Retinal pigment epithelial cell (primary cell): ENCODE results near the gene TTLL5.
"Not testable (repeated sequence)": the region's sequence is repeated elsewhere in the genome, so short reads cannot be mapped to it uniquely, and the experiment has no call there.

Experiments used
- DNase-seq: peaks from one replicate; pipeline ENCODE4 v3.0.0-alpha.2; 2010; ENCODE audit warnings: low read depth
- H3K4me3 ChIP-seq: 2 replicates; pipeline ENCODE4 v1.5.1; 2011; ENCODE audit warnings: mild to moderate bottlenecking, low read length, control low read depth, moderate library complexity
- TF ChIP-seq, protein P1 (sequence below): conservative IDR thresholded peaks from 2 replicates; pipeline ENCODE4 v1.5.1; 2011; ENCODE audit warnings: low read depth, low read length, control low read depth, inconsistent platforms

Gene TTLL5

DNA sequence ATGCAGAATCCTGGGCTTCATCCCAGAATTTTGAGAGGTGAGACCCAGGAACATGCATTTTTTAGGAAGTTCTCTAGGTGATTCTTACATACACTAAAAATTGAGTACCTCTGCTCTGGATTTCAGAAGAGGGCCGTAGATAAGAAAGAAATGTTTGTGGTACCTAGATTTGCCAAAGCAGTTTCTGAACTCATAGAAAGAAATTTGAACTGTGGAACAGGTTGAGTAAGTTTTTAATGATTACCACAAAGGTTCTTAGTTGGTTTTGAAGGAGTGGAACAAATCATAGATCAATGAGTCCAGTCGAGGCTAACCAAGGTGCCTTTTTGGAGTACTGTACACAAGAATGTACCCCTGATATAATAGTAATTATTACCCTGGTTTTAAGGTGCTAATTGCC, 24.9 kb downstream of the TTLL5 start:
- TF ChIP-seq, protein P1, sequence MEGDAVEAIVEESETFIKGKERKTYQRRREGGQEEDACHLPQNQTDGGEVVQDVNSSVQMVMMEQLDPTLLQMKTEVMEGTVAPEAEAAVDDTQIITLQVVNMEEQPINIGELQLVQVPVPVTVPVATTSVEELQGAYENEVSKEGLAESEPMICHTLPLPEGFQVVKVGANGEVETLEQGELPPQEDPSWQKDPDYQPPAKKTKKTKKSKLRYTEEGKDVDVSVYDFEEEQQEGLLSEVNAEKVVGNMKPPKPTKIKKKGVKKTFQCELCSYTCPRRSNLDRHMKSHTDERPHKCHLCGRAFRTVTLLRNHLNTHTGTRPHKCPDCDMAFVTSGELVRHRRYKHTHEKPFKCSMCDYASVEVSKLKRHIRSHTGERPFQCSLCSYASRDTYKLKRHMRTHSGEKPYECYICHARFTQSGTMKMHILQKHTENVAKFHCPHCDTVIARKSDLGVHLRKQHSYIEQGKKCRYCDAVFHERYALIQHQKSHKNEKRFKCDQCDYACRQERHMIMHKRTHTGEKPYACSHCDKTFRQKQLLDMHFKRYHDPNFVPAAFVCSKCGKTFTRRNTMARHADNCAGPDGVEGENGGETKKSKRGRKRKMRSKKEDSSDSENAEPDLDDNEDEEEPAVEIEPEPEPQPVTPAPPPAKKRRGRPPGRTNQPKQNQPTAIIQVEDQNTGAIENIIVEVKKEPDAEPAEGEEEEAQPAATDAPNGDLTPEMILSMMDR, result no peak
- no peak overlapping the region for H3K4me3 ChIP-seq
- DNase-seq, result no peak

DNA sequence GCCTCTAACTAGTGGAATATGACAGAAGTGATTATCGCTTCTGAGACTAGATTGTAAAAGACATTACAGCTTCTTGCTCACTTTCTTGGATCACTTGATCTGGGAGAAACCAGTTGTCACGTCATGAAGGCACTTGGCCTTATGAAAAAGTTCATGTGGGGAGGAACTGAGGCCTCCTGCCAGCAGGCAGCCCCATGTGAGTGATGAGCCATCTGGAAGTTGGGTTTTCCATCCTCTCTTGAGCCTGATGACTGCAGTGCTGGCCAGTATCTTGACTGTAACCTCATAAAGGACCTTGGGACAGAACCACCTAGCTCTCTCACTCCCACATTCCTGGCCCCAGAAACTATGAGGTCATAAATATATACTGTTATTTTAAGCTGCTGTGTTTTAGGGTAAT, 28.0 kb downstream of the TTLL5 start:
- no peak overlapping the region for H3K4me3 ChIP-seq
- DNase-seq, result no peak
- TF ChIP-seq, protein P1, result no peak

DNA sequence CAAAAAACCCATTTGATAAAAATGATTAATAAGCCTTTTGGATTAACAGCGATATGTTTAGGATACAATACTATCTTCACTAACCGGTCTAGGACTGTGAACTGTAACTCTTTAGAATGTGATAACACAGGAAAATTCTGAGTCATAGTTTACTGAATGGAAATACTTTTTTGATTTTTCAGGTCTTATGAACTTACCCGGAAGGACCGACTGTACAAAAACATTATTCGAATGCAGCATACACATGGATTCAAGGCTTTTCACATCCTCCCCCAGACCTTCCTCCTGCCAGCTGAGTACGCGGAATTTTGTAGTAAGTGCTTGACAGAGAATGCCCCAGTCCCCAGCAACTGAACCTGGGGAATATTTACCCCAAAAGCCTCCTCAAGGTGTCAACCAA, 29.0 kb downstream of the TTLL5 start:
- H3K4me3 ChIP-seq, result no peak overlapping the region
- TF ChIP-seq, protein P1, result no peak
- DNase-seq, result no peak

DNA sequence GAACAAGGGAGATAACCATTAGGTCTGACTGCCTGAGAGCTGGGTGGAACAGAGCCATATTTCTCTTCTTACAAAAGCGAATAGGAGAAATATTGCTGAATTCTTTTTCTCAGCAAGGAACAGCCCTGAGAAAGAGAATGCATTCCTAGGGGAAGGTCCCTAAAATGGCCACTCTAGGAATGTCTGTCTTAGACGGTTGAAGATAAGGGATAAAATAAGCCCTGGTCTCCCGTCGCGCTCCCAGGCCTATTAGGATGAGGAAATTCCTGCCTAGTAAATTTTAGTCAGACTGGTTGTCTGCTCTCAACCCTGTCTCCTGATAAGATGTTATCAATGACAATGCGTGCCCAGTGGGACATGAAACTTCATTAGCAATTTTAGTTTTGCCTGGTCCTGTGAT, 34.0 kb downstream of the TTLL5 start:
- DNase-seq, H3K4me3 ChIP-seq: not testable (repeated sequence)

DNA sequence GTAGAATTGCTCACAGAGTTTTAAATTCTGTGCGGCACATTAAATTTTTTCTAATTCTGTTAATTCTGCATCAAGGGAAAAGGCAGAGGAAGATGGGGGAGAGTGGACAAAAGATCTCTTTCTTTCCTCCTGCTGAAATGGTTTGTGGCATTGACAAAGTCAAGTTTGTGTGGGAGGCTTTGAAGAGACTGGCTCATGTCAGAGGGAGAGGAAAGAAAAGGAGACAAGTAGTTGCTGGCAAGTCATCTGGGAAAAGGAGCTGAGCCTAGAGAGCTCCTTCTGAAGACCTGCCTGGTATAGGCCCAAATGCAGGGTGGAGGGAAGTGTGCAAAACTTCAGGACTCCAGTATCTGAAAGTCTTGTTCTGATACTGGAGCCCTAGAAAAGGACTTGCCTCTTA, 36.3 kb downstream of the TTLL5 start:
- DNase-seq, result no peak
- TF ChIP-seq, protein P1, result no peak
- no peak overlapping the region for H3K4me3 ChIP-seq

DNA sequence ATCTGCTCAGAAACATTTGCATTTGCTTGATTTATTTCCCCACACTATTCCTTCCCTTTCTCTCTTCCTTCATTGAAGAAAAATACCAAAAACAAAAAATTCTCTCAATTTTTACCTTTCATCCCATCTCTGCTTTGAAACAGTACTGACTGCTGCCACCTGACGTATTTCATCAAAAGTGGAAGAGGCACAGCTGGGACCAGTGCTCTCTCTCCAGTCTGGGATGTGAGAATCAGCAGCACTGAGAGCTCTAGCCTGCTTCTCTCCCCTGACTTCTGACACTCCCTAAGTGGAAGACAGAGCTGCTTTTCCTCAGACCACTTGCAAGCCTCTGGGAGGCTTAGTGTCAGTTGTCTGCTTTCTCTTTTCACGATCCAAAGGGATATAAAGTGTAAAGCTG, 36.9 kb downstream of the TTLL5 start:
- TF ChIP-seq, protein P1, result no peak
- DNase-seq, result no peak
- H3K4me3 ChIP-seq, result no peak overlapping the region

DNA sequence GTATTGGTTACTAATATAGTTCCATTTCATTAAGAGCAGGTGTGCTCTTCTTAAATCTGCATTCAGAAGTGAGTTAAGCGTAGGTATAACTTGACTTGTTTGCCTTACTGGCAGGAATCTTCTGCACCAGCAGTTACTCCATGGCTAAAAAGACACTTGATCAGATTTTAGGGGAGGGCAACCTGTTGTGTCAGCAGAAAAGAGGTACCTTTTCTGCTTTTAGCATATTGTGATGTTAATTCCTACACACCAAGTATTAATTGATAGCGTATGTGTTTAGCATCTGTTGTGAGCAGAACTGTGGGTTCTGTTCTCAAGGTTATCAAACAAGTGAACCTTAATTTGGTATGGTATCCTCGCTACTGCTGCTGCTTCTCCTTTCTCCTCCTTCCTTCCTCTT, 38.3 kb downstream of the TTLL5 start:
- DNase-seq, result no peak
- no peak overlapping the region for H3K4me3 ChIP-seq
- TF ChIP-seq, protein P1, result no peak

DNA sequence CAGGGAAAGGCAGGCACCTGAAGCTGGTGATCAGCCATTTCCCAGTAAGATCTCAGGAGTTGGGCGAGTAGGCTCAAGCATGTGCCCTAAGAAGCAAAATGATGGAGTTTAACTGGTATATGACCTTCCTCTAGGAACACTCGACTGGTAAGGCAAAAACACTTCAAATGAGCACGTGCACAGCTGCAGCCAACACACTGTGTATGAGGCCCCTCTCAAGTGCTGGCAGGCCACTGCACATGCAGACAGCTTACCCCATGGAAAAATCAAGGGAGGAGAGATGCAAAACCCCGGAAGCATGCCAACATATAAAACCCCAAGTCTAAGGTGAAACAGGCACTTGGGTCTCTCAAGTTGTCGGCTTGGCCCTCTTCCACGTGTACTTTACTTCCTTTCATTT, 39.2 kb downstream of the TTLL5 start:
- no peak overlapping the region for H3K4me3 ChIP-seq
- TF ChIP-seq, protein P1, result no peak
- DNase-seq, result no peak
